Uterus (tissue), 2 donors: ENCODE measurements around the gene NDUFV2.

Experiments
- CTCF ChIP-seq, 4 experiments: fragments of 200-600 bp in 2 of 4; fragments of 450-650 bp in 2 of 4; sonication (generic) in 2 of 4; IDR thresholded peaks; one replicate each; pipeline ENCODE4 v1.5.1; 2016 to 2019; ENCODE audit warnings: antibody characterized with exemption in 4 of 4, mild to moderate bottlenecking in 2 of 4, moderate library complexity in 1 of 4
- POLR2A ChIP-seq, 2 donors: fragments of 450-650 bp; IDR thresholded peaks; one replicate each; pipeline ENCODE4 v1.6.1; 2016; ENCODE audit warnings: antibody characterized with exemption in 2 of 2, mild to moderate bottlenecking in 1 of 2, moderate library complexity in 1 of 2

- no peak for TF ChIP-seq POLR2A (IDR thresholded peaks at IDR 0.05)
- TF ChIP-seq CTCF (IDR thresholded peaks at IDR 0.05): no peak
Observed at GRCh38 chr18:9097349-9097748, 5.2 kb upstream of the NDUFV2 start.
